GM19324 (cell line): ENCODE results near the gene KDM5B.
"Not testable (repeated sequence)": the region's sequence is repeated elsewhere in the genome, so short reads cannot be mapped to it uniquely, and the experiment has no call there.

Source experiments
- ATAC-seq: cut with Tn5 transposase; IDR thresholded peaks from one replicate; pipeline ENCODE4 v1.9.1; 2021; ENCODE audit warnings: mild to moderate bottlenecking, moderate library complexity; ENCODE audit not compliant: unreplicated experiment, low FRiP score

The KDM5B gene

GRCh38 chr1:202723046-202723445, 85.2 kb downstream of the KDM5B start:
- ATAC-seq: not testable (repeated sequence)

- no peak for ATAC-seq
Measured at GRCh38 chr1:202716654-202717053, 91.6 kb downstream of the KDM5B start.

GRCh38 chr1:202714202-202714601, 94.0 kb downstream of the KDM5B start:
- ATAC-seq: not testable (repeated sequence)

- no peak for ATAC-seq
Measured at GRCh38 chr1:202713110-202713509, 95.1 kb downstream of the KDM5B start.

DNA sequence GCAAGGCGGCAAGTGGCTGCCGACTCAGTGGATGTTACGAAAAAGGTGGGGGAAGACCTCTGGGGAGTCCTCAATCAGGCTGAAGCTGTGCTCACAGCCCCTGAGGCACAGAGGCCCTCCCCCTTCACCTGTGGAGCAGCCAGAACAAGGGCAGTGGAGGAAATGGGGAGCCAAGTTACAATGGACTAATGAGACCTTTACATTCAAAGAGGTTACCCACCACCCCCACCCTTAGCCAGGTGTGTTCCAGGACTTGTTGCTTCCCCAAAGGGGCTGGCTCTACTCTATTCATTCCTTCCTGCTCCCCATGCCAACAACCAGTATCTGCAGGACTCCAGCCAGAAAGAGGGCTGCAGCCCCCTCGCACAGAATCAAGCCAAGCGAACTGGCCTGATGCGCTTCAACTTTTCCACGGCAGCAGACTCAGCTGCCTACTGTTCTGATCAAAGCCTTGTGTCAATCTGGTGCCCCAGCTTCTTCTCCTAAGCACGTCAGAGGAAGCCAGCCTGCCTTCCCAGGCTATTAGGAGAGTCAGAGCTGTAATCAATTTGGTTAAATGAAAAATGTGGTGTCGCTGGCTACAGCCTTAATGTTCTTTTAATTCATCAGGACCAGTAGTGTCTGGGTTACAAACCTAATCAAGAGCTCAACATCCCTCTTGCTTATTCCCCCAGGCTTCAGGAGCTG, 96.1 kb downstream of the KDM5B start:
- ATAC-seq: no peak

DNA sequence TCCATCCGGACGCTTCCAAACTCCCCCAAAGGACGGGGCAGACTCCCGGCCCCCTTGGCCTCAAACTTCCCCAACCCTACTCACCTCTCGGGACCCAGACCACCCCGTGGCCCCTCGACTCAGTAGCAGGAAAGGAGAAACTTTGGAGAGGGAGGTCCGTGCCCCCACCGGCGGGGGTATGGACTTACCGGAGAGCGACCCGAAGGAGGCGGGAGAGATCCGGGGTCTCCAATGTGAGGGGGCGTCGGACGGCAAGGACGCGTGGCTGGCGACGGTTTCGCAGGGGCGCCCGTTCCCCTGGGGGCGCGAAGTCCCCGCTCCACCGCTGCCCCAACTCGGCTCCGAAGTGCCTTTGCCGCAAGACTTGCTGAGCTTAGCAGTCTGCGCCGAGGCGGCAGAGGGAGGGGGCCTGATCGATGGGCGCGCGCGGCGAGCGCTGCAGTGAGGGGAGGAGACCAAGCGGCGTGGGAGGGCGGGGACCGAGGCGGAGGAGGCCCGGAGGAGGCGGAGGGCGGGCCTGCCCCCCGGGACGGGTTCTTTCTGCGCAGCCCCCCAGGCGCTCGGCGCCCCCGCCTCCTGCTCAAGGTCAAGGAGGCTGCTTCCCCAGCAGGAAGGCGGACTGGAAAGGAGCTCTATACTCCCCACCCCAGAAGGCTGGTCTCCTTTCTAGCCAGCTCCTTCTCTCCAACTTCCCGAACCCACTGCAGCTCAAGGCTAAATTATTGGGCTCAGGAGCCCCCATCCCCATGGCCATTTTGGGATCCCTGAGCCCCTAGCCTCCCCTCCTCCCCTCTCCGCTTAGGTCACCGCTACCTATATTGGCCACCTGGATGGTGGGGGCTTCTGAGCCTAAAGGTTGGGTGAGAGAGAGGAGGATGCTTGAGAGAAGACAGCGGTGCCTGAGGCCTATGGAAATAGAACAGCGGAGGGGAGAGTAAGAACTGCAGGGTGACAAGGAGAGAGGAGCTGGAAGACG, 97.9 kb downstream of the KDM5B start, which contains the start of gene SYT2:
Gene SYT2, minus strand, starts transcription at position 385 of the 976 bp plus-strand sequence. CDS start 104,682 bp downstream, outside the sequence.
- no peak for ATAC-seq

DNA sequence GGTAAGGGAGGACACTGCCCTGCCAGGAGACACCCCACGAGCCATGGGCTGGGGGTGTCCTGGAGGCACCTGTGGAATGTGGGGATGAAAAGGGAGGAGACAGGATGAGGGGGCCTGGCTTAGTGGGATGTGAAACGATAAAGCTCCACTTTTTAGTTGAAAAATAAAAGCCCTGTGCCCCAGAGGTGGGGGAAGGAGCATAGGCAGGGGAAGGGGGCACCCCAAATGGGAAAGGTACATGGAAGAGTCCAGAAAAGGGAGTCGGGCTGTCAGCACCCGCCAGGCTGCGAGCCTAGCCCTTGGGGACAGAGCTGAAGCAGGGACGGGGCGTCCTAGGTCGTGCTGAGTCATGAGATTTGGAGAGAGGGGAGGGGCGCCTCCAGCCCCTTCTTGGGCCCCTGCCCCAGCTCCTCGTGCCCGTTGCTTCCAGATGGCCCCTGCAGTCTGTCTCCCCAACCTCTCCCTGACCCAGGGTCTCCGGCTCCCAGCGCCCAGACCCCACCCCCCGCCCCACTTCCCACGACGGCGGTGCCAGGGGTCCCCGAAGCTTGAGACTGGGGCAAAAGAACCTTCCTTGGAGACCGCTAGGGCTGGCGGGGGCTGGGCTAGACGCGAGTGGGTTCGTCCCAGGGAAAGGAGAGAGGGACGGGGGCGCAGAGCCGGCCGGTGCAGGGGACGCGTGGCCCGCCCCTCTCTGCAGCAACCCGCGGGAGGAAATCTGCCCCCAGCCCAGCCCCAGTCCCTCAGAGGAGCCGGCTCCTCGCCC, 98.8 kb downstream of the KDM5B start:
- no peak for ATAC-seq

- no peak for ATAC-seq
Measured at GRCh38 chr1:202708456-202709275, 99.6 kb downstream of the KDM5B start.

GRCh38 chr1:202706851-202707250, 101.4 kb downstream of the KDM5B start:
- ATAC-seq: no peak

DNA sequence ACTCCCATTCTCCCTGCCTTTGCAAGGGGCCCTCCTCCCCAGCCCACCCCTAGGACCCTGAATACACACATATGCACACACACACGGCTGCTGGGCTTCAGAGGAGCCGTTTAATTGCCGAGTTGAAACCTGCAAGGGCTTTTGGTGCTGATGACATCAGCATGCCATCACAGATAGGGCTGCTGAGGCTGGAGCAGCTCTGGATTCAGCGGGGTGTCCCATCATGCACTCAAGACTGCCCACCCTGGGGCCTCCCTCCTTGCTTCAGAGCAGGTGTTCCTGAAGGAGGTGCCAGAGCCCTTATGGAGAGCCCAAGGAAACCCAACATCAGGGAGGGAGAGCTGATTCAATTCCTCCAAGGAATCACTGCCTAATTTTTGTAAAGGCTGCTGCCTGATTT, 103.6 kb downstream of the KDM5B start:
- no peak for ATAC-seq

- ATAC-seq: no peak
Measured at GRCh38 chr1:202703191-202703590, 105.0 kb downstream of the KDM5B start.

DNA sequence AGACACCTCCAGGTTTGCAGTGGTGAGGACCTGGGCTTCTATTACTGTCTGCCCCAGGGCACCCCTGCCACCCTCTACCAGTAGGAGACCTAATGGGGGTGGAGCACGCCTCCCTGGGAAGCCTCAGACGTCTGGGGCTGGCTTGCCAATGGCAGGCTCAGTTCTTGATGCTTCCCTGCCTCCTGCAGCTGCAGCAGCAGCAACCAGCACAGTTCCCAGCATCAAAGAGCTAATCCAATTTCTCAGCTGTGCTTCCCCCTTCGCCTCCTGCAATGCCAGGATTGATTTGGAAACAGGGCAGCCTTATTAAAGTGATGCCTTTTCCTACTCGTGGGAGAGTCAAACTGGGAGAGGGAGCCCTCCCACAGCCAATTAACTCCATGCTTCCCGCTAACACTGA, 106.1 kb downstream of the KDM5B start:
- no peak for ATAC-seq

- ATAC-seq: no peak
Measured at GRCh38 chr1:202701200-202701599, 107.0 kb downstream of the KDM5B start.

GRCh38 chr1:202700061-202700460, 108.2 kb downstream of the KDM5B start:
- ATAC-seq: no peak

- ATAC-seq: no peak
Measured at GRCh38 chr1:202698276-202698675, 109.9 kb downstream of the KDM5B start.

DNA sequence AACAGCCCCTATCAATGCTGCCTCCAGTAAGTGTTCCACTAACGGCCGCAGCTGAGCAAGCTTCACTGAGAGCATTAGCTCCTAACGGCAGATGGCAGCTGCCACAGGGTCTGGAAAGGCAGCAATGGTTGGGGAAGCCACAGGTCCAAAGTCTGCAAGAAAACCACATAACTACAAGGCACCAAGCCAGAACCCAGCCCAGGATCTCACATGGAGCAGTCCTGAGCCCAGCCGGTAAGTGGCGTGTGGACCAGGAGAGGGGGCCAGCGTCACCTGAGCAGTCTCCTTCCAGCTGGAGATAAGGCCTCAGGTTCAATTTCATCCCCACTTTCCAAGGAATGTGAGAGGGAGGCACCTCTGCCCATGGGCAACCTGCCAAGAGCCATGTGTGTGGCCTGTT, 111.2 kb downstream of the KDM5B start:
- ATAC-seq: no peak

DNA sequence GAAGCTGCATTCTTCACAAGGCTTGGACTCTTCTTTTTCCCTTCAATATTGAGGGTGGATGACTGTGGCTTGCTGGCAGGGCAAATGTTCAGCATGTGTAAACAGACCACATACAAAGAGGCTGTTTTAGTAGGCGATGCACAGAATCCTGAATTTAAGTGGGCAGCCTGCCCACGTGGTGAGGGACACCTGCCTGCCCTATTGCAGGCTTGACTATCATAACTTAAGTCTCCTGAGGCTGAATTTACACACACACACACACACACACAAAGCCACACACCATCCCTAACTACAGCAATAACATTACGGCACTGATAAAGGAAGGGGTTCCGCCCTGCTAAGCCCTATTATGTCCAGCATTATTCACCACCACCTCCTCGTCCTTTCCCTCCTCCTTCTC, 113.9 kb downstream of the KDM5B start:
- no peak for ATAC-seq

DNA sequence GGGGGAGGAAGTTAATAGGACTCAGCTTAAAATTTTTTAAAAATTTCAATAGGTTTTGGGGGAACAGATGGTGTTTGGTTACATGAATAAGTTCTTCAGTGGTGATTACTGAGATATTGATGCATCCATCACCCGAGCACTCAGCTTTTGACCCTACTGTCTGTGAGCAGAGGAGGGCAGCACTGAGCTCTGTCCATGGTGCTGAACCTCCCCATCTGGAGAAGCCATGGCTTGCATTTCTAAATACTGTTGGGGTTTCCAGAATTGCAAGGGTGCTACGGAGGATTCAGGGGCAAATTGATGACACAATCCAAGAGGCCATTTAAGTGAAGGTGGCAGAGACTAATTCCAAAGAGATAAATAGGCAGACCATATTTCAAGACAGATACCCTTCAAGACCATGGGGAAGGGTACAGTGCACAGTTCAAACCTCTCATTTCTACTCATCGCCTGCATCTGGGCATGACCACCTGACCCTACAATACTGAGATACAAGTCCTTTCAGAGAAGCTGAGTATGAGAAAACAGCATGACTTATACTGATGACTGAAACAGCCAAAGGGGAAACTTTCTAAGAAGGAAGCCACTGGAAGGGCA, 115.2 kb downstream of the KDM5B start:
- ATAC-seq: no peak

GRCh38 chr1:202691816-202692215, 116.4 kb downstream of the KDM5B start:
- ATAC-seq: no peak
